MCF 10A (cell line): Measurements from ENCODE around the gene U2SURP. TPM values are rescaled to one million over a fixed set of nuclear protein-coding genes. Genes with fewer than 3 reads are reported as not detected.

Source experiments
- BruUV-seq: library from RNA; stranded (reverse); fragments of 400-500 nt; replicated peaks from 2 replicates; lab custom pipeline; 2021; lab: Mats Ljungman, UMichigan
- CTCF ChIA-PET: fragments of 300-600 bp; sonication (Branson Sonifier 250); formaldehyde crosslinking; extraction: SDS; loops from one replicate; lab custom pipeline; 2021; ENCODE audit warnings: antibody characterized with exemption, inconsistent platforms; lab: Yijun Ruan, JAX
- POLR2A ChIA-PET: fragments of 300-600, 350-650 bp; sonication (Branson Sonifier 250); formaldehyde crosslinking; extraction: SDS; loops from one replicate; lab custom pipeline; 2020; ENCODE audit warnings: antibody characterized with exemption, inconsistent platforms; lab: Yijun Ruan, JAX
- DNase-seq: peaks from one replicate; pipeline ENCODE4 v3.0.0-alpha.2; 2018; ENCODE audit not compliant: unreplicated experiment
- H3K27ac Mint-ChIP-seq: one replicate; pipeline ENCODE4 v1.8.0; 2022; ENCODE audit warnings: mild to moderate bottlenecking, low read depth, mixed read lengths; ENCODE audit not compliant: unreplicated experiment
- H3K27me3 Mint-ChIP-seq: one replicate; pipeline ENCODE4 v1.8.0; 2022; ENCODE audit warnings: mixed read lengths; ENCODE audit not compliant: insufficient read depth, unreplicated experiment
- H3K36me3 Mint-ChIP-seq: one replicate; pipeline ENCODE4 v1.8.0; 2022; ENCODE audit warnings: mild to moderate bottlenecking, moderate library complexity, mixed read lengths; ENCODE audit not compliant: insufficient read depth, unreplicated experiment
- H3K4me1 Mint-ChIP-seq: one replicate; pipeline ENCODE4 v1.8.0; 2022; ENCODE audit warnings: mixed read lengths; ENCODE audit not compliant: insufficient read depth, unreplicated experiment
- H3K4me3 Mint-ChIP-seq: one replicate; pipeline ENCODE4 v1.8.0; 2022; ENCODE audit warnings: mild to moderate bottlenecking, moderate library complexity, mixed read lengths; ENCODE audit not compliant: unreplicated experiment
- H3K9me3 Mint-ChIP-seq: one replicate; pipeline ENCODE4 v1.8.0; 2022; ENCODE audit warnings: mixed read lengths; ENCODE audit not compliant: unreplicated experiment
- CTCF ChIP-seq: fragments of 200-600 bp; IDR thresholded peaks from one replicate; pipeline ENCODE4 v1.8.0; 2022; ENCODE audit warnings: antibody characterized with exemption, mild to moderate bottlenecking; ENCODE audit not compliant: unreplicated experiment
- intact Hi-C: fragments of 100-400 bp; cut with micrococcal nuclease; formaldehyde crosslinking; loops from 2 replicates; pipeline ENCODE4 v1.14.1; 2022
- total RNA-seq: library from RNA; stranded (reverse); gene quantifications from 2 replicates; pipeline ENCODE4 v1.2.3, GENCODE V29; 2022

Gene U2SURP
- total RNA-seq, 1 experiment from 2014 or later = 146 TPM

- Mint-ChIP-seq H3K27me3 (peaks cover 9% of the 10 kb centered on the region), H3K36me3 (no peaks in the 10 kb centered on the region), H3K9me3 (peaks cover 5% of the 10 kb centered on the region), H3K4me3 (no peak overlapping the region), H3K27ac (no peak overlapping the region), H3K4me1 (no peaks in the 10 kb centered on the region)
- DNase-seq = no peak
- intact Hi-C loops = no loop called here
- no peak for TF ChIP-seq CTCF
- CTCF ChIA-PET = interaction anchor here (0.6 kb wide), 1 partner anchor 542 kb away, joined by 3 read pairs; no protein-coding TSS in a partner anchor
- BruUV-seq = no TSS peak
- POLR2A ChIA-PET = no interaction called here
Observed at GRCh38 chr3:143101792-143102381, 100.5 kb downstream of the U2SURP start.

DNA sequence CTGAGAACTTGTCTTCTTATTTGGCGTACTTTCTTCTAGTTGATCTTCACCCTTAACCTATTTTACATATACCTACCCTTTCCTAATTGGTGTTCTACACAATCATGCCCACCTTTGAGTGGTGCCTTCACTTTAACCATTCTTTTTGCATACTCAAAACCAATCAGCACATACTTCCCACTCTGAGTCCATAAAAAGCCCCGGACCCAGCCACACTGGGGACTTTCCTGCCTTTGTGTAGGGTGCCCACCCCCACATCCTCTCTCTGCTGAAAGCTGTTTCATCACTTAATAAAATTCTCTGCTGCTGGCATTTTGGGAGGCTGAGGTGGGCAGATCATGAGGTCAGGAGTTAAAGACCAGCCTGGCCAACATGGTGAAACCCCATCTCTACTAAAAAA is 102.3 kb downstream of the U2SURP start:
- BruUV-seq = no TSS peak
- Mint-ChIP-seq H3K27ac (no peak overlapping the region), H3K27me3 (peaks cover 9% of the 10 kb centered on the region), H3K4me3 (no peak overlapping the region), H3K36me3 (no peaks in the 10 kb centered on the region), H3K9me3 (peaks cover 5% of the 10 kb centered on the region), H3K4me1 (no peaks in the 10 kb centered on the region)
- intact Hi-C loops = no loop called here
- CTCF ChIA-PET = interaction anchor here (0.7 kb wide), 1 partner anchor 65 kb away, joined by 3 read pairs; no protein-coding TSS in a partner anchor
- DNase-seq = no peak
- POLR2A ChIA-PET = interaction anchor here (1.0 kb wide), 1 partner anchor 98 kb away, joined by 3 read pairs; no protein-coding TSS in a partner anchor
- no peak for TF ChIP-seq CTCF

- CTCF ChIA-PET = interaction anchor here (0.6 kb wide), 2 partner anchors 15 to 149 kb away, joined by 3 read pairs; no protein-coding TSS in a partner anchor
- no TSS peak for BruUV-seq
- intact Hi-C loops = no loop called here
- Mint-ChIP-seq H3K27ac (no peak overlapping the region), H3K4me1 (no peaks in the 10 kb centered on the region), H3K4me3 (no peak overlapping the region), H3K9me3 (peaks cover 5% of the 10 kb centered on the region), H3K27me3 (peaks cover 9% of the 10 kb centered on the region), H3K36me3 (no peaks in the 10 kb centered on the region)
- DNase-seq = no peak
- TF ChIP-seq CTCF = no peak
- POLR2A ChIA-PET = no interaction called here
Observed at GRCh38 chr3:143105170-143105569, 103.8 kb downstream of the U2SURP start.

GRCh38 chr3:143109861-143110260 is 108.5 kb downstream of the U2SURP start:
- Mint-ChIP-seq H3K36me3 (no peaks in the 10 kb centered on the region), H3K9me3 (peaks cover 1% of the 10 kb centered on the region), H3K27ac (no peak overlapping the region), H3K27me3 (no peaks in the 10 kb centered on the region), H3K4me3 (no peak overlapping the region), H3K4me1 (no peaks in the 10 kb centered on the region)
- TF ChIP-seq CTCF = no peak
- BruUV-seq = no TSS peak
- no peak for DNase-seq
- intact Hi-C loops = no loop called here
- CTCF ChIA-PET = interaction anchor here (0.5 to 0.6 kb wide), 3 partner anchors 11 to 545 kb away, joined by 3 to 4 read pairs (median 3); no protein-coding TSS in a partner anchor
- POLR2A ChIA-PET = interaction anchor here (0.6 to 1.0 kb wide), 2 partner anchors 17 to 53 kb away, joined by 3 to 4 read pairs; no protein-coding TSS in a partner anchor

Other genes starting within 250 kb of the U2SURP start
- 3.2 and 3.4 TPM in 2 replicates for gene PCOLCE2, start 112.5 kb upstream of the U2SURP start, total RNA-seq
- not detected in 2 replicates for gene PAQR9, start 37.9 kb upstream of the U2SURP start, total RNA-seq
- 2.3 and 2.6 TPM in 2 replicates for gene CHST2, start 118.2 kb downstream of the U2SURP start, total RNA-seq